Stimulated activated CD4-positive, alpha-beta T cell treated with anti-CD3 and anti-CD28 coated beads, Interleukin-1b, Interleukin-23, amount 100 ng/mL, for 1 hour (primary cell): ENCODE data around the gene BEX4.
A peak's percentile ranks its signal among the peaks of the same experiment; 100 is the strongest.
"Not testable (repeated sequence)": the region's sequence is repeated elsewhere in the genome, so short reads cannot be mapped to it uniquely, and the experiment has no call there.

Experiments
- DNase-seq, 2 donors: peaks; one replicate each; pipeline ENCODE4 v3.0.0-alpha.2; 2020; ENCODE audit warnings: low read depth in 2 of 2

Gene BEX4

GRCh38 chrX:103214870-103215424, at the start of gene BEX4:
TSS of gene BEX4 (plus strand) at chrX:103215108. CDS start at chrX:103216154, 1,046 bp downstream.
- peak; percentile 43 to 59 for DNase-seq

- no peak for DNase-seq
These were observed 44.7 kb upstream of the BEX4 start for GRCh38 chrX:103170216-103170615.

GRCh38 chrX:103171353-103171752, 43.6 kb upstream of the BEX4 start:
- no peak for DNase-seq

- DNase-seq: not testable (repeated sequence)
These were observed 39.7 kb upstream of the BEX4 start for GRCh38 chrX:103175256-103175655.

- DNase-seq: peak in 1 of 2 donors; percentile 29
These were observed 38.8 kb upstream of the BEX4 start for GRCh38 chrX:103175944-103176753.

GRCh38 chrX:103177556-103177955, 37.4 kb upstream of the BEX4 start:
- DNase-seq: no peak

GRCh38 chrX:103183912-103184311, 31.0 kb upstream of the BEX4 start:
- DNase-seq: no peak

- DNase-seq: no peak
These were observed 26.9 kb upstream of the BEX4 start for GRCh38 chrX:103187953-103188475.

GRCh38 chrX:103197721-103198306, 17.1 kb upstream of the BEX4 start:
- DNase-seq: no peak

GRCh38 chrX:103198668-103199067, 16.2 kb upstream of the BEX4 start:
- DNase-seq: not testable (repeated sequence)

GRCh38 chrX:103201041-103201440, 13.9 kb upstream of the BEX4 start:
- no peak for DNase-seq

- DNase-seq: no peak
These were observed 4.9 kb upstream of the BEX4 start for GRCh38 chrX:103210056-103210455.

GRCh38 chrX:103211012-103211715, 3.7 kb upstream of the BEX4 start:
- DNase-seq: peak in 1 of 2 donors; percentile 8

- DNase-seq: no peak
These were observed 2.0 kb upstream of the BEX4 start for GRCh38 chrX:103212749-103213457.

GRCh38 chrX:103215425-103215991, 600 bp downstream of the BEX4 start:
- DNase-seq: no peak

- no peak for DNase-seq
These were observed 5.8 kb downstream of the BEX4 start for GRCh38 chrX:103220511-103221323.

- not testable (repeated sequence) for DNase-seq
These were observed 11.0 kb downstream of the BEX4 start for GRCh38 chrX:103225918-103226317.

GRCh38 chrX:103233263-103233662, 18.4 kb downstream of the BEX4 start:
- no peak for DNase-seq

- no peak for DNase-seq
These were observed 20.0 kb downstream of the BEX4 start for GRCh38 chrX:103234869-103235268.

GRCh38 chrX:103235608-103236007, 20.7 kb downstream of the BEX4 start:
- not testable (repeated sequence) for DNase-seq
